Erythroblast (primary cell): ENCODE results near the gene CACNA1H.

ENCODE experiments used
- GATA1 ChIP-seq: IDR thresholded peaks from 2 replicates; pipeline ENCODE4 v1.6.1; 2011; ENCODE audit warnings: low read depth, mild to moderate bottlenecking, control low read depth, low read length, moderate library complexity
- POLR2A ChIP-seq: IDR thresholded peaks from 2 replicates; pipeline ENCODE4 v1.6.1; 2011; ENCODE audit warnings: mild to moderate bottlenecking, low read length

GRCh38 chr16:1151424-1152122, 1.3 kb upstream of the CACNA1H start:
- no peak for TF ChIP-seq POLR2A
- TF ChIP-seq GATA1, result no peak
